HL-60 (cell line): ENCODE results near the gene FMNL3.

ENCODE experiments used
- CTCF ChIP-seq: IDR thresholded peaks from one replicate; pipeline ENCODE4 v1.5.1; 2011; ENCODE audit warnings: low read length, control low read depth, inconsistent platforms; ENCODE audit not compliant: insufficient read depth
- GABPA ChIP-seq: IDR thresholded peaks from 2 replicates; pipeline ENCODE4 v1.6.1; 2012; ENCODE audit warnings: low read depth
- POLR2AphosphoS5 ChIP-seq: IDR thresholded peaks from 2 replicates; pipeline ENCODE4 v1.6.1; 2012; ENCODE audit warnings: low read depth
- REST ChIP-seq: IDR thresholded peaks from 2 replicates; pipeline ENCODE4 v1.6.1; 2012; ENCODE audit warnings: low read depth; ENCODE audit not compliant: insufficient replicate concordance
- SPI1 ChIP-seq: IDR thresholded peaks from 2 replicates; pipeline ENCODE4 v1.6.1; 2012; ENCODE audit warnings: low read depth, mild to moderate bottlenecking, borderline replicate concordance

DNA sequence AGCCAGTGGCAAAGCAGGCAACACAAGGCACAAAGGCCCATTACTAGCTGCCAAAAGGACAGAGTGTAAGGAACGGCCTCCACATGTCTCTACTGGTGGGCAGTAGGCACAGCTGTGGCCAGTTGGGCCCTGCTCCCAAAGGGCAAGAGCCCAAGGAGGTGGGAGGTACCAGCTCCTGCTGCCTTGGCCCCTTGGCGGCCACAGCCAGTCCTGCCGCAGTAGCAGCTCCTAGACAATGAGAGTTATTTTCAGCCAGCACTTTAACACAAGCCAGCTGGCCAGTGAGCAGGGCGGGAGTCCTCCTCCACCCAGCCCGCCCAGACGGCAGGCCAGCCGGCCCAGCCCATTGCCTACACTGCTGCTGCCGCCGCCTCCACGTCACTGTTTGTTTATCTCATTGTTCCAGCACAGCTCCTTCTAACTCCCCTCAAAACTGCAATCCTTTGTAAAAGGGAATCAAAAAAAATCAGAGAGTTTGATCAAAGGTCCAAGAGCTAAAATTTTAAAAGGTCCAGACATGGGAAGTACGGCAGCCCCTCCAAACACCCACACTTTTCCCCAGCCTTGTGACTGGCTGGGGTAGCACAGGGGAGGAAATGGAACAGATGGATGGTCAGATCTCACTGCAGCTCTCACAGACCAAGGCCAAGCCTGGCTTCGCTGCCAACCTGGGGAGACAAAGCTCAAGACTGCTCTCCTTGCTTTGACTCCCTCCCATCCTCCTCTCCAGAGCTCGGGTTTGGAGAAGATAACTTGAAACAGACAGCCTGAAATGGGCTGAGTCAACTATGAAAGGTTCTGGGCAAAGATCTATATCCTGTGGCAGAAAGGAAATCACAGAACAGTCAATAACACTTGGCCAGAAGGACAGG is 33.5 kb downstream of the FMNL3 start:
- TF ChIP-seq REST (no peak), CTCF (no peak), GABPA (no peak), POLR2AphosphoS5 (no peak), SPI1 (no peak)
